SU-DHL-6 (cell line): ENCODE measurements around the gene STXBP5L.

ENCODE experiments used
- EZH2phosphoT487 ChIP-seq: fragments of 200-600 bp; sonication (generic), shearing (Covaris generic); conservative IDR thresholded peaks from 2 replicates; pipeline ENCODE4 v1.6.1; 2018; ENCODE audit warnings: mild to moderate bottlenecking, antibody characterized with exemption, low read length, moderate library complexity, mixed read lengths
- TF ChIP-seq, protein P1 (sequence below): fragments of 200-600 bp; sonication (generic); IDR thresholded peaks from one replicate; pipeline ENCODE4 v1.5.1; 2017; ENCODE audit warnings: antibody characterized with exemption, mild to moderate bottlenecking, low read length, moderate library complexity; ENCODE audit not compliant: insufficient read depth, poor library complexity, severe bottlenecking

DNA sequence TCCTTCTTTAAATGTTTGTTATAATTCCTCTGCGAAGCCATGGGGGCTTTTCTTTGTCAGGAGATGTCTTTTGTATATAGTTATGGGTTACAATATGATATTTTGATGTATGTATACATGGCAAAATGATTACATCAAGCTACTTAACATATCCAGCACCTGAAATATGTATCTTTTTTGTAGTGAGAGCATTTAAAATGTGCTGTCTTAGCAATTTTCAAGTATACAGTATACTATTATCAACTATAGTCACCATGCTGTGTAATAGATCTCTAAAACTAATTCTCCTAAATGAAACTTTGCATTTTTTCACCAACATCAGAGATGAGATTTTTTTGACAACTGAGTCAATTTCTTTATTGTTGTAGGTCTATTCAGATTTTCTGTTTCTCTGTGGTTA is 77.2 kb downstream of the STXBP5L start:
- TF ChIP-seq, protein P1, sequence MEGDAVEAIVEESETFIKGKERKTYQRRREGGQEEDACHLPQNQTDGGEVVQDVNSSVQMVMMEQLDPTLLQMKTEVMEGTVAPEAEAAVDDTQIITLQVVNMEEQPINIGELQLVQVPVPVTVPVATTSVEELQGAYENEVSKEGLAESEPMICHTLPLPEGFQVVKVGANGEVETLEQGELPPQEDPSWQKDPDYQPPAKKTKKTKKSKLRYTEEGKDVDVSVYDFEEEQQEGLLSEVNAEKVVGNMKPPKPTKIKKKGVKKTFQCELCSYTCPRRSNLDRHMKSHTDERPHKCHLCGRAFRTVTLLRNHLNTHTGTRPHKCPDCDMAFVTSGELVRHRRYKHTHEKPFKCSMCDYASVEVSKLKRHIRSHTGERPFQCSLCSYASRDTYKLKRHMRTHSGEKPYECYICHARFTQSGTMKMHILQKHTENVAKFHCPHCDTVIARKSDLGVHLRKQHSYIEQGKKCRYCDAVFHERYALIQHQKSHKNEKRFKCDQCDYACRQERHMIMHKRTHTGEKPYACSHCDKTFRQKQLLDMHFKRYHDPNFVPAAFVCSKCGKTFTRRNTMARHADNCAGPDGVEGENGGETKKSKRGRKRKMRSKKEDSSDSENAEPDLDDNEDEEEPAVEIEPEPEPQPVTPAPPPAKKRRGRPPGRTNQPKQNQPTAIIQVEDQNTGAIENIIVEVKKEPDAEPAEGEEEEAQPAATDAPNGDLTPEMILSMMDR = no peak
- no peak for TF ChIP-seq EZH2phosphoT487
